GM21737 (cell line): Measurements from ENCODE around the gene DOK4.

Experiments used
- ATAC-seq: cut with Tn5 transposase; IDR thresholded peaks from one replicate; pipeline ENCODE4 v1.9.1; 2021; ENCODE audit warnings: mild to moderate bottlenecking, moderate library complexity; ENCODE audit not compliant: unreplicated experiment

Gene DOK4

GRCh38 chr16:57478396-57479204 lies 7.7 kb downstream of the DOK4 start:
- ATAC-seq = no peak

GRCh38 chr16:57477531-57478202 lies 8.6 kb downstream of the DOK4 start:
- ATAC-seq = no peak

- no peak for ATAC-seq
These were observed 9.5 kb downstream of the DOK4 start for GRCh38 chr16:57476546-57477410.

GRCh38 chr16:57475711-57476339 lies 10.5 kb downstream of the DOK4 start:
- peak; percentile 88 for ATAC-seq

- no peak for ATAC-seq
These were observed 11.3 kb downstream of the DOK4 start for GRCh38 chr16:57474671-57475661.

GRCh38 chr16:57473906-57474305 lies 12.4 kb downstream of the DOK4 start:
- no peak for ATAC-seq

- no peak for ATAC-seq
These were observed 13.0 kb downstream of the DOK4 start for GRCh38 chr16:57473176-57473840.

GRCh38 chr16:57472665-57473060 lies 13.6 kb downstream of the DOK4 start:
- ATAC-seq = no peak

GRCh38 chr16:57471852-57472664 lies 14.2 kb downstream of the DOK4 start:
- no peak for ATAC-seq

- ATAC-seq = no peak
These were observed 15.1 kb downstream of the DOK4 start for GRCh38 chr16:57471209-57471608.

GRCh38 chr16:57470711-57471110 lies 15.6 kb downstream of the DOK4 start:
- no peak for ATAC-seq

GRCh38 chr16:57469917-57470470 lies 16.3 kb downstream of the DOK4 start:
- no peak for ATAC-seq

GRCh38 chr16:57469046-57469445 lies 17.2 kb downstream of the DOK4 start:
- no peak for ATAC-seq

- no peak for ATAC-seq
These were observed 17.9 kb downstream of the DOK4 start for GRCh38 chr16:57468346-57468745.

GRCh38 chr16:57464523-57464922 lies 21.8 kb downstream of the DOK4 start:
- ATAC-seq = no peak

GRCh38 chr16:57462978-57463362 lies 23.3 kb downstream of the DOK4 start:
- no peak for ATAC-seq

GRCh38 chr16:57462209-57462977 lies 23.9 kb downstream of the DOK4 start, which contains the start of gene POLR2C:
Gene POLR2C, plus strand, starts transcription at chr16:57462679. Its CDS starts 46 bp downstream, at chr16:57462725.
- peak; percentile 88 for ATAC-seq
